HL-60 (cell line): ENCODE measurements around the gene LRRC31.

Experiments used
- POLR2AphosphoS5 ChIP-seq: IDR thresholded peaks from 2 replicates; pipeline ENCODE4 v1.6.1; 2012; ENCODE audit warnings: low read depth
- TF ChIP-seq, protein P1 (sequence below): IDR thresholded peaks from one replicate; pipeline ENCODE4 v1.5.1; 2011; ENCODE audit warnings: low read length, control low read depth, inconsistent platforms; ENCODE audit not compliant: insufficient read depth

DNA sequence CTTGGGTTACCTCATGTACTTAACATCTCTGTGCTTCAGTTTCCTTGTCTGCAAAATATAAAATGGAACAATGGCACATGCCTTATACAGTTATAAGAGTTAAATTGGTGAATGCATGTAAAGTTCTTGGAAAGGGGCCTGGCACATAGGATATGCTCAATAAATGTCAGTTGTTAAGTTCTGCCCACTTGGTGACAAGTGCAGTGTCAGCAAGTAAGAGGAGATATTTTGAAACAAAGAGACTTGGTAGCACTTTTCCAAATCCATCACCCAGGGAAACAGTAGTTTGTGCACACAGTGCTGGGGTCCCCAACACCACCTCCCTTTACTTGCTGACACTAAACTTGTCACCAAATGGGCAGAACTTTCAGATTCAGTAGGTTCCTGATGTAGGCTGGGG is 19.1 kb downstream of the LRRC31 start:
- TF ChIP-seq, protein P1, sequence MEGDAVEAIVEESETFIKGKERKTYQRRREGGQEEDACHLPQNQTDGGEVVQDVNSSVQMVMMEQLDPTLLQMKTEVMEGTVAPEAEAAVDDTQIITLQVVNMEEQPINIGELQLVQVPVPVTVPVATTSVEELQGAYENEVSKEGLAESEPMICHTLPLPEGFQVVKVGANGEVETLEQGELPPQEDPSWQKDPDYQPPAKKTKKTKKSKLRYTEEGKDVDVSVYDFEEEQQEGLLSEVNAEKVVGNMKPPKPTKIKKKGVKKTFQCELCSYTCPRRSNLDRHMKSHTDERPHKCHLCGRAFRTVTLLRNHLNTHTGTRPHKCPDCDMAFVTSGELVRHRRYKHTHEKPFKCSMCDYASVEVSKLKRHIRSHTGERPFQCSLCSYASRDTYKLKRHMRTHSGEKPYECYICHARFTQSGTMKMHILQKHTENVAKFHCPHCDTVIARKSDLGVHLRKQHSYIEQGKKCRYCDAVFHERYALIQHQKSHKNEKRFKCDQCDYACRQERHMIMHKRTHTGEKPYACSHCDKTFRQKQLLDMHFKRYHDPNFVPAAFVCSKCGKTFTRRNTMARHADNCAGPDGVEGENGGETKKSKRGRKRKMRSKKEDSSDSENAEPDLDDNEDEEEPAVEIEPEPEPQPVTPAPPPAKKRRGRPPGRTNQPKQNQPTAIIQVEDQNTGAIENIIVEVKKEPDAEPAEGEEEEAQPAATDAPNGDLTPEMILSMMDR: no peak
- no peak for TF ChIP-seq POLR2AphosphoS5
